Endothelial cell of hepatic sinusoid (primary cell): ENCODE measurements around the gene EIF4E.
"Not testable (repeated sequence)": the region's sequence is repeated elsewhere in the genome, so short reads cannot be mapped to it uniquely, and the experiment has no call there.

Experiments used
- in situ Hi-C: cut with HindIII; loops from 2 replicates; pipeline ENCODE4 v1.10.0; 2017; ENCODE audit warnings: low sequenced_read_pairs

The EIF4E gene

GRCh38 chr4:98932539-98932938, 3.6 kb upstream of the EIF4E start:
- in situ Hi-C loops, result no loop called here

GRCh38 chr4:98930311-98930865, 1.5 kb upstream of the EIF4E start:
- in situ Hi-C loops, result no loop called here

GRCh38 chr4:98929341-98930267, 671 bp upstream of the EIF4E start:
- in situ Hi-C loops, result no loop called here

- in situ Hi-C loops, result no loop called here
Observed at GRCh38 chr4:98928131-98928504, 815 bp downstream of the EIF4E start.

- in situ Hi-C loops, result not testable (repeated sequence)
Observed at GRCh38 chr4:98926257-98926656, 2.7 kb downstream of the EIF4E start.

- in situ Hi-C loops, result no loop called here
Observed at GRCh38 chr4:98921292-98921691, 7.6 kb downstream of the EIF4E start.

- in situ Hi-C loops, result no loop called here
Observed at GRCh38 chr4:98919996-98920395, 8.9 kb downstream of the EIF4E start.

GRCh38 chr4:98910728-98911127, 18.2 kb downstream of the EIF4E start:
- in situ Hi-C loops, result not testable (repeated sequence)

- in situ Hi-C loops, result no loop called here
Observed at GRCh38 chr4:98909646-98910401, 19.1 kb downstream of the EIF4E start.

- in situ Hi-C loops, result no loop called here
Observed at GRCh38 chr4:98908703-98909262, 20.1 kb downstream of the EIF4E start.

GRCh38 chr4:98908182-98908581, 20.8 kb downstream of the EIF4E start:
- in situ Hi-C loops, result no loop called here

- in situ Hi-C loops, result no loop called here
Observed at GRCh38 chr4:98905839-98906238, 23.1 kb downstream of the EIF4E start.

- in situ Hi-C loops, result no loop called here
Observed at GRCh38 chr4:98905297-98905696, 23.6 kb downstream of the EIF4E start.

GRCh38 chr4:98903963-98904362, 25.0 kb downstream of the EIF4E start:
- in situ Hi-C loops, result no loop called here

GRCh38 chr4:98903561-98903960, 25.4 kb downstream of the EIF4E start:
- in situ Hi-C loops, result no loop called here

GRCh38 chr4:98899277-98899676, 29.7 kb downstream of the EIF4E start:
- in situ Hi-C loops, result no loop called here

- in situ Hi-C loops, result no loop called here
Observed at GRCh38 chr4:98891478-98892337, 37.2 kb downstream of the EIF4E start.

GRCh38 chr4:98890702-98891455, 38.1 kb downstream of the EIF4E start:
- in situ Hi-C loops, result no loop called here

- in situ Hi-C loops, result no loop called here
Observed at GRCh38 chr4:98887145-98887544, 41.8 kb downstream of the EIF4E start.

GRCh38 chr4:98886382-98886781, 42.6 kb downstream of the EIF4E start:
- in situ Hi-C loops, result not testable (repeated sequence)
